ENCODE data around the gene TRIM49B. TPM values are rescaled to one million over a fixed set of nuclear protein-coding genes. Genes with fewer than 3 reads are reported as not detected.

The TRIM49B gene
- not detected in 5 replicates for total RNA-seq (2022; extraction: Qiagen RNA extraction; ENCODE audit: low read depth)

GRCh38 chr11:49028523-49028922 is at the start of gene TRIM49B:
TSS of gene TRIM49B (plus strand) at chr11:49028823. CDS start at chr11:49031600, 2,777 bp downstream.

GRCh38 chr11:48983785-48984184 is 44.8 kb upstream of the TRIM49B start, which contains the start of gene TRIM51G:
TSS of gene TRIM51G (minus strand) at chr11:48983885. CDS start at chr11:48981695, 2,190 bp downstream.

GRCh38 chr11:49059012-49059411 is 30.4 kb downstream of the TRIM49B start, which contains the start of gene TRIM64C:
TSS of gene TRIM64C (minus strand) at chr11:49059112. CDS start at chr11:49059112, 0 bp downstream.

Other genes starting within 250 kb of the TRIM49B start
- gene TRIM51G, start 44.9 kb upstream of the TRIM49B start, total RNA-seq (2022; extraction: Qiagen RNA extraction; ENCODE audit: low read depth), result not detected in 5 replicates
- gene TRIM64C, start 30.3 kb downstream of the TRIM49B start, total RNA-seq (2022; extraction: Qiagen RNA extraction; ENCODE audit: low read depth), result not detected in 5 replicates
- gene FOLH1, start 179.8 kb downstream of the TRIM49B start, total RNA-seq (2022; extraction: Qiagen RNA extraction; ENCODE audit: low read depth), result not detected in 5 replicates